ENCODE measurements around the gene RHAG. TPM values are rescaled to one million over a fixed set of nuclear protein-coding genes. Genes with fewer than 3 reads are reported as not detected.

Gene RHAG
- total RNA-seq, 1 donor, result 3.5 TPM

GRCh38 chr6:49570474-49571079 lies 66.1 kb downstream of the RHAG start:
- DNase-seq (ENCODE audit: low read depth in 2 of 3, low spot score in 2 of 3), result no peak

- no peak for DNase-seq (ENCODE audit: low read depth in 2 of 3, low spot score in 2 of 3)
These were observed 70.8 kb downstream of the RHAG start for GRCh38 chr6:49565855-49566254.

GRCh38 chr6:49565261-49565660 lies 71.4 kb downstream of the RHAG start:
- no peak for DNase-seq (ENCODE audit: low read depth in 2 of 3, low spot score in 2 of 3)

GRCh38 chr6:49564552-49564951 lies 72.1 kb downstream of the RHAG start:
- no peak for DNase-seq (ENCODE audit: low read depth in 2 of 3, low spot score in 2 of 3)

- DNase-seq (ENCODE audit: low read depth in 2 of 3, low spot score in 2 of 3), result no peak
These were observed 73.4 kb downstream of the RHAG start for GRCh38 chr6:49563006-49563886.

- DNase-seq (ENCODE audit: low read depth in 2 of 3, low spot score in 2 of 3), result no peak
These were observed 78.4 kb downstream of the RHAG start for GRCh38 chr6:49558238-49558637.

- DNase-seq (ENCODE audit: low read depth in 2 of 3, low spot score in 2 of 3), result no peak
These were observed 79.5 kb downstream of the RHAG start for GRCh38 chr6:49557177-49557576.

- peak in 2 of 3 donors; percentile 70 to 79 for DNase-seq (ENCODE audit: low read depth in 2 of 3, low spot score in 2 of 3)
These were observed 80.2 kb downstream of the RHAG start for GRCh38 chr6:49556429-49556837.

GRCh38 chr6:49555951-49556350 lies 80.7 kb downstream of the RHAG start:
- DNase-seq (ENCODE audit: low read depth in 2 of 3, low spot score in 2 of 3), result no peak

Other genes starting within 250 kb of the RHAG start
- 6.2 TPM for gene MMUT, start 173.6 kb downstream of the RHAG start, total RNA-seq
- 1.1 TPM for gene CENPQ, start 173.5 kb downstream of the RHAG start, total RNA-seq
- not detected for gene GLYATL3, start 136.9 kb downstream of the RHAG start, total RNA-seq
- gene C6orf141, start 86.2 kb downstream of the RHAG start, total RNA-seq, result 1.3 TPM
- gene CRISP2, start 76.7 kb upstream of the RHAG start, total RNA-seq, result under 0.01 TPM
- under 0.01 TPM for gene CRISP3, start 107.5 kb upstream of the RHAG start, total RNA-seq
- gene PGK2, start 150.4 kb upstream of the RHAG start, total RNA-seq, result not detected
- gene CRISP1, start 229.7 kb upstream of the RHAG start, total RNA-seq, result not detected

All from hematopoietic multipotent progenitor cell (in vitro differentiated cells).